Measurements from ENCODE around the gene CTNNA2.
A peak's percentile ranks its signal among the peaks of the same experiment; 100 is the strongest.

Gene CTNNA2

DNA sequence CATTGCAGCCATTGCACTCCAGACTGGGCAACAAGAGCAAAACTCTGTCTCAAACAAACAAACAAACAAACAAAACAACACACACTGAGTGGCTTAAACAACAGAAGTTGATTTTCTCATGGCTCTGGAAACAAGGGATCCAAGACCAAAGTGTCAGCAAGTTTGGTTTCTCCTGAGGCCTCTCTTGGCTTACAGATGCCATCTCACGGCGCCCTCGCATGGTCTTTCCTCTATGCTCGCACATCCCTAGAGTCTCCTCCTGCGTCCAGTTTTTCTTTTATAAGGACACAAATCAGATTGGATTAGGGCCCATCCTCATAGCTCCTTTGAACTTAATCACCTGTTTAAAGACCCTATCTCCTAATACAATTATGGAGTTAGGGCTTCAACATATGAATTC lies 925.1 kb downstream of the CTNNA2 start:
- no peak for DNase-seq

DNA sequence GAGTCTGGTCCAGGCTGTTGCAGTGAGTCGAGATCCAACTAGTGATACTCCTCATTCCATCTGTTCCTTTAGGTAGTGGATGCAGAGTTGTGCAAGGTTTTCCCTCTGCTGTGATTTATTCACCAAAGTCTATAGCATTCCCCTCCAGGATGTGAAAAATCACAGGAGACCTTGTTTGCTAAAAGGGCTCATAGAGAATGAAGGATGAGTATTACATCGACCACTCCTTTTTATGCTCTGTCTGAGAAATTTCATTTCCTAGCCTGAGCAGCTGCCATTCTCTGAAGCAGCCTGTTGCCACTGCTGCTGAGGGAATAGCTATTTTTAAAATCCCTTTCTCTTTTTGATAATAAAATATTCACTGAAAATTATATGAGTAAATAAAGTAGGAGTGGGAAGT lies 925.8 kb downstream of the CTNNA2 start:
- DNase-seq: peak; percentile 9

DNA sequence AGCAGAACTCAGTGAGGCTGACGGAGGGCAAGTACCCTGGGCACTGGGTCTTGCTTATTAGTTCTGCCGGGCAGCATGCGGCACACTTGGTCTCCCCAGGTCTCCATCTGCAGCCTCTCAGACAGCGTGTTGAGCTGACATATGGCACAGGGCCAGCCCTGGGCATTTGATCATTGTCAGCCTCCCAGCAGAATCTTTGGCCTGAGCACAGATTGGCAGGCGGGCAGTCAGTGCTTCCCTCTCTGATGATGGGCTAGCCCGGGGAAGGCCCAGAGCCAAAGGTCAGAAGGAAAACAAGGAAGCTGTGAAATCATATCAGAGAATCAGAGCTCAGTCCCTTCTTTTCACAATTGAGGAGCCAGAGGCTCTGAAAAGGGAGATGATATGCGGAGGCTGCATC lies 941.8 kb downstream of the CTNNA2 start:
- peak; percentile 93 for DNase-seq

DNA sequence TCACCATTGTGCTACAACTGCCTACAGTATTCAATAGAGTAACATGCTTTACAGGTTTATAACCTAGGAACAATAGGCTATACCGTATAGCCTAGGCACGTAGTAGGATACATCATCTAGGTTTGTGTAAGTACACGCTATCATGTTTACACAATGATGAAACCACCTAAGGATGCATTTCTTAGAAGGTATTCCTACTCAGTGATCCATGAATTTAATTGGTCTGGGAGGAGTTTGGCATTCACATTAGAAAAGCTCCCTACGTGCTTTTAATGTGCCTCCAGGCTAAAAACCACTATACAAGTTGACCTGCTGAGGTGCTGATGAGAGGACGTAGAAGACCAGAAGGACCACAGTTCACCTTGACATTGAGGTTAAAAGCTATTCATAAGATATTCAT lies 946.2 kb downstream of the CTNNA2 start:
- DNase-seq: peak; percentile 97

DNA sequence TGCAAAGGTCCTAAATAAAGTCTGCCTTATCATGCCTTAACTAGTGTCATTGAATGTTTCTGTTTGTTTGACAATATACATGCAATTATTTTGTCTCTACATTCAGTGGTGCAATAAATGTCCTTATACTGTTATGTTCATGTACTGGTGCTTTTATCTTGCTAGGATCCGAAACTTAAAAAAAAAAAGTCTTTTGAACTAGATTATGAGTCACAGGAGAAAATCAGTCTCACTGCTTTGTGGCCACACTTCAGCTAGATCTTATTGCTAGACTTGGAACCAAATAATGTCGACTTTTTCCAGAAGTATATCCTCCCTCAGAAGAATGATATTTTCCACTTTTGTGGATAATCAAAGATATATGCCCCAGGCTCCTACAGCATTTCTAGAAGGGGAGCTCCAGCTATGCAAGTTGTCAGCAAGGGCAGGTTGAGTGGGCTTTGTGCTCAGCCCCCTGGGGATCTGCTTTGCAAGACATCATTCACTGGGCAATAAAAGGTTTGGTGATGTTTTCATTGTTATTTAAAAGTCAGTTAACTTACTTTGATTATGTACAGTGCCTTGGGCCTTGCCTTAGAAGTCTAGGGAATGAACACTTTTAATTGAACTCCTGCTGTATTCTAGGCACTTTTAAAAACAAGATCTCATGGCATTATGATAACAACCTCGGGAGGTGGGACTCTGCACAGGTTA lies 948.8 kb downstream of the CTNNA2 start:
- peak; percentile 16 for DNase-seq

DNA sequence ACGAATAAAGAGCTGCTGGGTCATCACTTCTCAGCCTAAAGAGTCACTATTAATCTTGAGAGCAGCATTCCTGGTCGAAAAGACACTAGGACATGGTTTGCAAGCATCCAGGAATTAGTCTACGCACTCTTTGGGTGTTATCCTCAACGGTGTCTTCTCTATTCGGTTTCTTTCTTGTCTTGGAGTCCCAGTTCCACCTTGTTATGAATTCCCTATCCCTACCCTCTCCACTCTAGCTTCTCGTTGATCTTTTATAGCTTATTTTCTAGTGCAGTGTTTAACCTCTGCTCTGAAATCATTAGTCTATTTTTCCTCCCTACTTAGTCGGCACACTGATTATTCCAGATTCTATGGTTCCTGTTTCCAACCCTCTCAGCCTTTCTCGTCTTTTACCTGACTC lies 949.8 kb downstream of the CTNNA2 start:
- DNase-seq: no peak

DNA sequence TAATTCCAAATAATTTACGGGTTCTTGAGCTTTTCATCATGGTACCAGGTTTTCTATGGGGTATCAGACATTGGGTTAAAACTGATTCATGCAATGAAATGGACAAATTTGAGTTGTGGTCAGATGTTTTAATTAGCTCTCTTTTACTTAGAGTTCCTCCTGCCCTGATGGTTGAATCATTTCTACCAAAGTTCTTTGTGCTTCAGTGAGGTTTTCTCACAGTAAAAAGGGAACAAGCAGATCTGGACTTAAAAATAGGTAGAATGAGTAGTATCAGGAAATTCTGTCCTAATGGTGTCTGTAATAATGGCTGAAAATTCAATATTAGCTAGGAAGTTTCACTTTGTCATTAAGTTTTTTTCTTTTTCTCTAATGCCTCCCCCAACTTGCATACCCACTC lies 951.4 kb downstream of the CTNNA2 start:
- no peak for DNase-seq

DNA sequence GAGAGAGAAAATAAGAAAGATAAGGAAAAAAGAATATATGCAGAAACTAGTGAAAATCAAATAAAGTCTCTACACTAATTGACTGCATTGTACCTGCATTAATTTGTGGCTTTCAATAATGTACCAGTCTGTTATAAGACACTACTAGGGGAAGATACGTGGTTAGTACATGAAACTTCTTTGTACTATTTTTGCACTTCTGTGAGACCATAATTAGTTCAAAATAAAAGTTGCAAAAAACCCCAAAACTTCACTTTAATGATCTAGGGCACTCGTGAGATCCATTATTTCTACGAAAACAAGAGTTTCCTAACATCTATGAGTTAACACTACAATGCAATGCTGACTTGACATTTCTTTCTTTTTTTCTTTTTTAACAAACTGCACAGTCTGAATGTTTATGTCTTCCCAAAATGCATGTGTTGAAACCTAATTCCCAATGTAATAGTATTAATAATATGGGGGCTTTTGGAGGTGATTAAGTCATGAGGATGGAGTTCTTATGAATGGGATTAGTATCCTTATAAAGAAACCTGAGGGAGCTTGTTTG lies 954.5 kb downstream of the CTNNA2 start:
- DNase-seq: no peak

DNA sequence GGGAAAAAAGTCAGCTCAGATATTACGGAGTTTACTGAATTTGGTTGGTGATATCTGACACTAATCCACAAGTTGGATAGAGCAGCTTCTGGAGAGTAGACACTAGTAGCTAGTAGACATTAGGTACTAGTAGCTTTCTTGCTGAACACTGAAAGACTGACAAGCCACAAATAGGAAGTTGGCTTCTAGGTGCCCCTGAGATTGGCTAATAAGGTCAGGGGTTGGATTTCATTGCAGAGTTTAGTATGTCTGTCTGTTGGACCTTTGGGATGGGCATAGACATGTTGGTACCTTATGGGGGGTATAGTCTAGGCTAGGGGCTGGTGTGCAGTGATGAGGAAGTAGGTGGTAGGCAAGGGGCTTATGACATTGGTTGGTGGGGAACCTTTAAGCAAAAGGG lies 956.6 kb downstream of the CTNNA2 start:
- DNase-seq: no peak

DNA sequence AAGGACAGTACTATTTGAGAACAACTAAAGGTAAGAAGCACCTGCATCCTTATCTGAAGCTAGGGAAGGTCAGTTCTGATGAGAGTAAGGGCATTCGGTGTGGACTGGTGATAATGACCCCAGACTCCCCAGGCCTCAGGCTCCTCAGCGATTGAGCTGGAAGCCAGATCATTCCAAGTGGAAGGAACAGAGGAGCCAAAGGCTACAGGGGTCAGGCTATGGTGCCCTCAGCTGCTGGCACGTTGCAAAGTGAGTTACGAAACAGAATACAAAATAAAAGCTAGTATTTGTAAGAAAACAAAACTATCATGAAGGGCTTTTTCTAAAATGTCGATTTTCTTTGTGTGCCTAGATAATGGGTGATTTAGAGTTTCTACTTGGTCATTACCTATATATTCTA lies 960.2 kb downstream of the CTNNA2 start:
- DNase-seq: no peak

DNA sequence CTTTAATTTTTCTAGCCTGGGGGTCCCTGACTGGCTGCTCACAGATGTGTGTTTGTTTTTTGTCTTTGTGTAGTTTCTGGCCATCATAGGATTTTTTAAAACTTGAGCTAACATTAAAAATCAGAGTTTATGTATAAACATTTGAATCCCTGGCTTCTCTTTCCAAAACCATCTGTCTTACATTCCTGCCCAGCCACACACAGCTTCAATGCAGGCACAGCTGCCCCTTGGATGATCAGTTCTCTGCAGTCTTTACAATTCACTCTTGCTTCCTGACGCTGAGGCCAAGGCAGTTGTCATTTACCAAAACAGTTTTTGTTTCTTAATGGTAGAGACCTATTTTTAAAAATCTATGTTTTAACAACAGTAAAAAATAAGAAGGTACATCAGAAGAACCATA lies 960.9 kb downstream of the CTNNA2 start:
- DNase-seq: no peak

DNA sequence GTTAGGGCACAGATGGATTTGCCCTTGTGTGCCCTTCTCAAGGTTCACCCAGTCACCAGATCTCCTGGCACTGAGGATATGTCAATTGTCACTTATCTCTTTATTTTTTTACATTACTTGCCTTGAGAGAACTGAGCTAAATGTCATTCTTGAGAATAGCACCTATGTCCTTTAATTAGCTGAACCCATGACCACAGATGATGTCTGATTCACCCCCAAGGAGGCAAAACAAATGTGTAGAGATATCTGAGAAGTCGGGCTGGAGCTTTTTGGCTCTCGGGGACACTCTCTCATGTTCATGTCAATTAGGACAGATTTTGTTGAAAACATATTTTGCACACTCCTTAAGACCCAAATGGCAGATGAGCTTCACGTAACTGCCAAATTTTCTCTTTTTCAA lies 963.1 kb downstream of the CTNNA2 start:
- DNase-seq: no peak

DNA sequence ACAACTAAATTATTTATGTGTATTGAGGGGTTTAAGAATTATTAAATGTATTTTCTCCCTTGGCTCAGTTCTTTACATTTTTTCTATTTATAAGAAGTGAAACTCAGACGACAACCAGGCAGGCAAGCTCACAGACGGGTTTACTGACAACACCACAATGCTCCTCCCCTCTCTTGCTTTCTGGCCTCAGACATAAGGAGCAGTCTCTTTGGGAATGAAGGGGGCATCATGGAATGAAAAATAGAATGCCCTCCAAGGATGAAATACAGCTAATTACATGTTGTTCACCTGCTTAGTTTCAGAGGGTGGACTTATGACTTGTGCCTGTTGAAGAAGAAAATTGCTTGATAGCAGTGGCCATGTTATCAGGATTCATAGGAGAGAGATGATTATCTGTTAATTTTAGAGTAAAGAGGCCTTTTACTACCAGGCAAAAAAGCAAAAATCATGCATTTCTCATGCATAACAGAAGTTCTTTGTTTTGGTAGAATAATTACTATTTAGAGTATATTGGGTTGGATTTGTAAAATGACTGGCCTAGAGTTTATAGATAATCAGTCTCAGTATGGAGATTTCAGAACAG lies 963.8 kb downstream of the CTNNA2 start:
- DNase-seq: peak; percentile 23

DNA sequence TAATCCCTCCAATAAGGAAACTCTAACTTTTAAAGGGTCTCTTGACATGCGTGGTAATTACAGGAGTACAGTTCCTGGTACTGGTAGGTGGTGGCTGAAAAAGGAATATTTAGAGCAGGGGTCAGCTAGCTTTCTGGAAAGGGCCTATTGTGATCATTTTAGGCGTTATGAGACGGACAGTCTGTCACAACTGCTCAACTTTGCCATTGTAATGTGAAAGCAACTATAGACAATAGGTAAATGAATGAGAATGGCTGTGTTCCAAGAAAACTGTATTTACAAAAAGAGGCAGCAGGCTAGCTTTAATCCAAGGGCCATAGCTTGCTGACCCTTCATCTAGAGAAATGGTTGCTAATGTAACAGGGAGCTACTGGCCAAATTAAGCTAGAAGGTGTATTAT lies 969.4 kb downstream of the CTNNA2 start:
- peak; percentile 83 for DNase-seq

DNA sequence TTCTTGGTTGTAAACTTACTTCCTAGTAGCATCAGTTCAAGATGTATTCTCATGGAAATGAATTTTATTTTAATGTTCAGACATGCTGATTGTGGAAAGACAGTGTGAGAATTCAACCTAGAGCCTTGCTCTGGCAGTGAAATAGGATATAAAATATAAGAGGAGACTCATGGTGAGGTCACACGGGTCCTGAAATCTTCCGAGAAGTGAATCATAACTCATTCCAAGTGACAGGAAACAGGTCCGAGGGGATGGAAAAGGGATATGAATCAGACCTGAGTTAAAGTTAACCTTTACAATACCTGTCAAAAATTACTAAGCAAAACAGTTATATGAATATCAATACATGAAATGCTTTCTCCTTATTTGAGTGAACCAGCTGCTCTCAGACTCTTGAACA lies 976.9 kb downstream of the CTNNA2 start:
- peak; percentile 8 for DNase-seq

DNA sequence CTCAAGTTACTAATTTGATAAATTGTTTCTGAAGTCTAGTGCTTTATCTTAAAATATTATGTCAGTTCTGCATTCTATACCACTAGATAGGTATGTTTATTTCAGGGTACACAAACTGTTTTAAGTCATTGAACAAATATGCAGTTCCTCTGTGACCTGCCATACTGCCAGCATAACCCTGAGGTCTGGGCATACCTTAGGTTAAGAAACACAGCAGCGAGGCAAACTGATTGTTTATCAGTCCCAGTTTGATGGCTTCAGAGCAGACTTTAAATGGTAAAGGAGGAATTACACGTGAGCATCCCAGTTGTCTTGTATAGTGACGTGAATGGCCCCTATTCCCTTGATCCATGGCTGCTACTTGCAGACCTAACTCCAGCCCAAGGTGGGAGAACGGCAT lies 978.1 kb downstream of the CTNNA2 start:
- no peak for DNase-seq

DNA sequence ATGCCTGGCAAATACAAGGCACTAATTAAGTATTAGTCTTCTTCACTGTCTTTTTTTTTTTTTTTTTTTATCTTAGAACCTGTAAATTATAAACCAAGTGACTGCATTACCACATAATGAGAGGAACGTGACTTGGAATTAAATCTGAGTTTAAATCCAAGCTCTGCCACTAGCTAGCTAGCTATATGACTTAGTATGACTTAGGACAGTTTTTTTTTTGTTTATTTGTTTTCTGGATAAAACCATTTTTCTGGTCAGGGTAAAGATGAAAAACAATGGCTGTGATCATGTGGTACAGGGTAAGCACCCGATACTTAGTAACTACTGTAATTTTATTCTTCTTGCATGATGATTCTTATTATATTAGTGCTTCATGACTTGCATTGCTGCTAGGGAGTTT lies 983.5 kb downstream of the CTNNA2 start:
- no peak for DNase-seq

DNA sequence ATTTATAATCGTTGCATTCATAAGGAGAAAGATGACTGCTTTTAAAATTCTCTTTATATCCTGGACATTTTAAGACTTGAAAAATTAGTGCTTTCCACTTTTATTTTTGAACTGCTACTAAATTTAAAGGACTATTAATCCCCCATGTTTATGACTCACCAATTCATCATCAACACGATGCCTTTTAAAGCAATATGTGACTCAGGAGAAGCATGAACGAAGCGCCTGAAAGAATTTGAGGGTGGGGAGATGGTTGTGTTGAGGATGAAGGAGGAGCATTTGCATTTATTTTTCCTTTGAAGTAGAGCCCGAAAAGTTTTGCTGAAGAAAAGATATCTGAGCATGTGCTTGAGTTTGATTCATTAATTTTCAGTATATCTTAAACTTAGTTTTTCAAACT lies 983.9 kb downstream of the CTNNA2 start:
- DNase-seq: no peak

DNA sequence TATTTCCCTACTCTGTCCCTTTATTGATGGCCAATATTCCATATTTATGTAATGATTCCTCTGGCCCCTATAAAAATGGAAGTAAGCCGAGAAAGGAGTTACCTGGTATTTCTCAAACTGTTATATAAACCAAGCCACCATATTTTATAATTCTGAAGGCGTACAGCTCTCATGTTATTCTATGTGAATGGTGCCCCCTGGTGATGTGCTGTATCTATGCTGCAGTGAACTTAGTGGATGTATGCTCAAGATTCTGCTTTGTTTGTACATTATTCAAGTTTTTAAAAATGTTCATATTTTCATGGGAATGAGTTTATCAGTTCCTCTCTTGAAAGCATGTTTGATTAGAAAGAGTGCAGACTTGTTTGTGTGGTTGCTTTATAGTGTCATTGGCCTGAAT lies 986.2 kb downstream of the CTNNA2 start:
- peak; percentile 67 for DNase-seq

DNA sequence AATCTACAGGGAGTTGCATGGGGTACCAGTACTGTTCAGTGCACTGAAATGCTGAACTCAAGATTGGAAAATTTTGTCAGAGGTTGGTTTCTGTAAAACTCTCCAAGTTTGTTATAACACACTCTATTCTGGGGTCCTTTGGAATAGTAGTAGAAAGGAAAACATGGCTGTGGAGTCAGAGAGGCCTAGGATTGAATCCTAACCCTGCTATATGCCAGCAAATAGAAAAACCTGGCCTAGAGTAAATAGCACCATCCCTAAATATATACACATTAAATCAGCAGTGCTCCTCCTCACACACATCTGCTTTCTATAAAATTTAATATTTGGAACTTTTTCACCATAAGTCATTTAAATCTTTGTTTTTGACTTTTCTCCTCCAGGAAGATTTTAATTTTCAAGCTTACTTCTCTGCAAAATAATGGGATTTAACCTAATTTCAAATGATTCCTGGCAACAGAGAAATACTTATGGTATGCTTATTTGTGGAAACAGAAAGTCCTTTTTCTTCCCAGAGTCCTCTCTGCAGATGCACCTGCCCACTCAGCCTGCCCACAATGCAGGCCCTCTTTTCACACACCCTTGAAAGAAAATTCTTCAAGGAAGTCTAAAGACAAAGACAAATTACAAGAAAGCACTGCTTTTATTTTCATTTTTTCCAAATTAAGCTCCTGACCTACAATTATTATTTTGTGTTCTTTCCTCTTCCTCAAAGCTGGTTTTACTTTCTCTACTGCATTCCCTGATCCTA lies 989.2 kb downstream of the CTNNA2 start:
- no peak for DNase-seq

DNA sequence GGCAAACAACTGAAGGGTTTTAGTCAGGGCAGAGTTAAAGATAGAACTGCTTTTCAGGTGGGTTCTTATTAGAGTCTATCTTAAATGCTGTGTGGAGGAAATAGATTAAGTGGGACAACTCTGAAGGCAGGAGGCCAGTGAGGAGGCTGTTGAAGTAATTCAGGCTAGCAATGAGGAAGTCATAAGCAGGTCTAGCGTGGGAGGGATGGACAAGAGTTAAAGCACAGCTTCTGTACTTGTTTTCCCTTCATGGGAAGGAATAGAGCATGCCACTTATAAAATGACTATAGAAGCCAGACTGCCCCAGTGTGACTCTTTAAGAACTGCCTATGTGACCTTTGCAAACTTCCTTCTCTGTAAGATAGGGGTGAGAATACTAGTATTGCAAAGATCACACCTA lies 993.7 kb downstream of the CTNNA2 start:
- DNase-seq: no peak

DNA sequence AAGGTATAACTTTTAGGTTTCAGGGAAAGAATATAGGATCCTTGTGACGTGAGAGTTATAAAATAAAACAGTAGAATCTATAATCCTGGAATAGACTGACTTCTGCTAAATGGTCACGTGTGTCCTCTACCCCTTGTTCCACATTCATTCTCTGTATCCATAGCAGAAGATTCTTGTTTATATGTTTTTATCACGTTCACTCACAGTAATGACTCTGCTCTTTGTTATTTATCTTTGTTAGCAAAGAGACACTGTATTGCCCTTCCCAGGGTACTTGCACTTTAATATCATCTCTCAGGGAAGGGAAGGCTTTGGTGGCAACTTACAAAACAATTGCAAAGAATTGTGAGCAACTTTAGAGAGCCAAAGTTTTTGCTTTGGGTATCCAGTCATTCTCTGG lies 997.9 kb downstream of the CTNNA2 start:
- no peak for DNase-seq

DNA sequence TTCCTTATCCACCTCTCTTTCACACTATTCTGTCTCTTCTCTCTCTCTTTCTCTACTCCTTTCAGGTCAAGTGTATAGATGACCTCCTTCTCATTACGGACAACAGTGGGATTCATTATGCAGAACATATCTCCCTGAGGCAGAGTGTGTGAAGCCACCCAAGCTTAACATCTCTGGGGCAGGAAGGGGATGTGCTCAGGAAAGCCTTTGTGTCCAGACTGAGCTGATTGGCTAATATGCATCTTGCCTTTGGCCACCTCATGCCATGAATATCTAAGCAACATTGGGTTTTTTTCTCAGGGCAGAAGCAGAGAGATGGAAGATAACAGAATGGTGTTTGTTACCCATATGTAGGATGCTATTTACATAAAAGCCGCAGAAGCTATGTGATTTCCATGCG lies 1003.1 kb downstream of the CTNNA2 start:
- no peak for DNase-seq

DNA sequence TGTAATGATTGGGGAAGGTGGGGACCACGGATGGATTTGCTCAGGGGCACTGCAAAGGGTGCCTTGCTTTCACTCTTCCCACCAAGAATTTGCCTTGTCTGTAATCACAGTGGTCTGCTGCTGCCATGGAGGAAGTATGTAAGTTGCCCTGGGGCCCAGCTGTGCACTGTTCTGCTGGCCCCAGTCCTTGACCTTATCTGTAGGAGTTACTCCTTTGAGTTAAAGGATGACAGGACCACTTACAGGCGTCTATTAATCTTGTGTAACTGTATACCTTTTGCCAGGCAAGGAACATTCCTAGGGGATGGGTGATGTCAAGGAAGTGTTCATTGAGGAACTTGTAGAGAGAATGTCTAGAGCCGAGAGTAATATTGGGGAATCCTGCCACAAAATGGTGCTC lies 1004.5 kb downstream of the CTNNA2 start:
- peak; percentile 1 for DNase-seq
